Ishikawa (cell line): ENCODE measurements around the gene CLEC10A.

Experiments used
- CEBPB ChIP-seq: IDR thresholded peaks from 2 replicates; pipeline ENCODE4 v1.6.1; 2012
- CREB1 ChIP-seq: IDR thresholded peaks from 2 replicates; pipeline ENCODE4 v1.6.1; 2012; ENCODE audit warnings: low read depth
- EGR1 ChIP-seq: IDR thresholded peaks from 2 replicates; pipeline ENCODE4 v1.6.1; 2012
- EP300 ChIP-seq: IDR thresholded peaks from 2 replicates; pipeline ENCODE4 v1.6.1; 2012; ENCODE audit warnings: borderline replicate concordance
- FOXM1 ChIP-seq: IDR thresholded peaks from 2 replicates; pipeline ENCODE4 v1.6.1; 2012; ENCODE audit warnings: low read depth, borderline replicate concordance
- MAX ChIP-seq: IDR thresholded peaks from 2 replicates; pipeline ENCODE4 v1.6.1; 2012
- NFIC ChIP-seq: IDR thresholded peaks from 2 replicates; pipeline ENCODE4 v1.6.1; 2012
- RAD21 ChIP-seq: IDR thresholded peaks from 2 replicates; pipeline ENCODE4 v1.6.1; 2012; ENCODE audit warnings: low read depth
- REST ChIP-seq: IDR thresholded peaks from 2 replicates; pipeline ENCODE4 v1.6.1; 2012; ENCODE audit warnings: low read depth, mild to moderate bottlenecking
- TAF1 ChIP-seq: IDR thresholded peaks from 2 replicates; pipeline ENCODE4 v1.6.1; 2012; ENCODE audit warnings: low read depth, mild to moderate bottlenecking
- TCF12 ChIP-seq: IDR thresholded peaks from 2 replicates; pipeline ENCODE4 v1.6.1; 2012; ENCODE audit warnings: low read depth
- TEAD4 ChIP-seq: IDR thresholded peaks from 2 replicates; pipeline ENCODE4 v1.6.1; 2012
- YY1 ChIP-seq: IDR thresholded peaks from 2 replicates; pipeline ENCODE4 v1.6.1; 2012; ENCODE audit warnings: low read depth
- ZBTB7A ChIP-seq: IDR thresholded peaks from 2 replicates; pipeline ENCODE4 v1.6.1; 2012; ENCODE audit warnings: low read depth
- TF ChIP-seq, protein P1 (sequence below): IDR thresholded peaks from 2 replicates; pipeline ENCODE4 v1.6.1; 2012

The CLEC10A gene

GRCh38 chr17:7101531-7101930 is 21.5 kb upstream of the CLEC10A start:
- no peak for TF ChIP-seq CREB1
- no peak for TF ChIP-seq TAF1

DNA sequence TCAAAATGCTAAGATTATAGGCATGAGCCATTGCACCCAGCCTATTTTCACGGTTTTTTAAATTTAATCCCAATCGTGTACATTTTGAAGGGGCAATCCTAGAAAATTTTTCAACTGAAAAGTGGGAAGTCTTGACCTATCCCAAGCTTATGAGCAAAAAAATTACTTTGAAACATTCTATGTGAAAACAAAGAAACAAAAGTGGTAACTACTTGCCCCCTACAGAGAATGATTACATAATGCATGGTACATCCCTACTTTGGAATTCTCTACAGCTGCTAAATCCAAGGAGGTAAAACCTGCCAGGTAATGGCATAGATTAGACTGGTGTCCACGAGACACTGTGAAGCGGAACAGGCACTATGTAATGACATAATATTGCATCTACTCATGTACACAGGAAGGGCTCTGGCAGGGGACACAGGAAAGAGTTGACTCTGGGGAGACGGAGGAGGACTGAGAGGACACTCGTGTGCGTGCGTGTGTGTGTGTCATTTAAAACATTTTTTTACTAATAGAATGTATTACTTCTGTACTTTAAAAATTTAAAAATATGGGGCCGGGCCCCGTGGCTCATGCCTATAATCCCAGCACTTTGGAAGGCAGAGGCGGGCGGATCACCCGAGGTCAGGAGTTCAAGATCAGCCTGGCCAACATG is 18.9 kb upstream of the CLEC10A start:
- TF ChIP-seq EGR1 (no peak), MAX (no peak), RAD21 (no peak), FOXM1 (no peak), YY1 (no peak), TEAD4 (no peak), ZBTB7A (no peak), CEBPB (no peak)

DNA sequence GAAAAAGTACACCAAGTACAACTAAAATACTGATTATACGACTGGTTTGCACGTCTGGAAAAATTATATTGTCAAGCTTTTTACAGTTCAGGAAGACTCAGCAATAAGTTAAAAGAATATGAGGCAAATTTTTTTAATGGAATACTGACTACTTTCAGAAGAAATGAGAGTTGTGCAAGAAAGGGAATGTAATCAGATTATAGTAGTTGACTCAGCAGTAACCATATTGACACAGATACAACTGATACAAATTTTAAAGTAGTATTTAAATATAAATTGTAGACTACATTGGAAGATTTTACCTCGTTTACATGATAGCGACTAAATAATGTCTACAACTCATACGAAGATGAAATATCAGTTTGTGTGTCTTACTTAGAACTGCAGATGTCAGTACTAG is 17.9 kb upstream of the CLEC10A start:
- no peak for TF ChIP-seq ZBTB7A
- TF ChIP-seq YY1, result no peak
- no peak for TF ChIP-seq EP300
- TF ChIP-seq TAF1, result no peak
- TF ChIP-seq FOXM1, result no peak
- TF ChIP-seq NFIC, result no peak
- no peak for TF ChIP-seq CEBPB
- no peak for TF ChIP-seq TCF12
- no peak for TF ChIP-seq CREB1
- TF ChIP-seq, protein P1, sequence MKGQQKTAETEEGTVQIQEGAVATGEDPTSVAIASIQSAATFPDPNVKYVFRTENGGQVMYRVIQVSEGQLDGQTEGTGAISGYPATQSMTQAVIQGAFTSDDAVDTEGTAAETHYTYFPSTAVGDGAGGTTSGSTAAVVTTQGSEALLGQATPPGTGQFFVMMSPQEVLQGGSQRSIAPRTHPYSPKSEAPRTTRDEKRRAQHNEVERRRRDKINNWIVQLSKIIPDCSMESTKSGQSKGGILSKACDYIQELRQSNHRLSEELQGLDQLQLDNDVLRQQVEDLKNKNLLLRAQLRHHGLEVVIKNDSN, result no peak
- TF ChIP-seq TEAD4, result no peak

GRCh38 chr17:7095625-7096024 is 15.6 kb upstream of the CLEC10A start:
- TF ChIP-seq FOXM1 (no peak), EP300 (no peak), TCF12 (no peak), ZBTB7A (no peak), YY1 (no peak), CEBPB (no peak), TAF1 (no peak), REST (no peak), MAX (no peak), TEAD4 (no peak), NFIC (no peak), EGR1 (no peak), CREB1 (no peak), RAD21 (no peak)
- TF ChIP-seq, protein P1, result no peak

- TF ChIP-seq YY1 (no peak), MAX (no peak), TAF1 (no peak), EGR1 (no peak), ZBTB7A (no peak), RAD21 (no peak), REST (no peak), CREB1 (no peak), NFIC (no peak), CEBPB (no peak), TCF12 (no peak), EP300 (no peak), FOXM1 (no peak), TEAD4 (no peak)
- TF ChIP-seq, protein P1, result no peak
These were observed 14.6 kb upstream of the CLEC10A start for GRCh38 chr17:7094652-7095019.

GRCh38 chr17:7084088-7084487 is 4.0 kb upstream of the CLEC10A start:
- TF ChIP-seq MAX (no peak), RAD21 (no peak), YY1 (no peak)
